Measurements from ENCODE around the gene PRLR.
A peak's percentile ranks its signal among the peaks of the same experiment; 100 is the strongest.

The PRLR gene

DNA sequence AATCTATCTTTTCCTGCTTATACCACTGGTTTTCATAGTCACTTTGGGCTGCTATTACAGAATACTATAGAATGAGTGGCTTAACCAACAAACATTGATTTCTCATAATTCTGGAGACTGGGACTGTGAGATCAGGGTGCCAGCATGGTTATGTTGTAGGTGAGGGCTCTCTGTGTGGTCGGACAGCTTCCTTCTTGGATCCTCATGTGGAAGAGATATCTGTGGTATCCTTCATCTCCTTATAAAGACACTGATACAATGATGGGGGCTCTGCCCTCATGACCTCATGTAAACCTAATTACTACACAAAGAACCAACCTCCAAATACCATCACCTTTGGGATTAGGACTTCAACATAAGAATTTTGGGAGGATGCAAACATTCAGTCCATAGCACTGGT is 13.9 kb upstream of the PRLR start:
- in situ Hi-C loops (cut with MboI; ENCODE audit: low sequenced_read_pairs): no loop called here
- no peak overlapping the region for H3K4me3 ChIP-seq
- peaks cover 24% of the 10 kb centered on the region for H3K4me1 ChIP-seq
- DNase-seq (ENCODE audit: low spot score in 2 of 2): no peak
- no peaks in the 10 kb centered on the region for H3K9me3 ChIP-seq
- H3K27me3 ChIP-seq (ENCODE audit: low read depth): no peaks in the 10 kb centered on the region
- no peaks in the 10 kb centered on the region for H3K36me3 ChIP-seq (replicated peaks)

DNA sequence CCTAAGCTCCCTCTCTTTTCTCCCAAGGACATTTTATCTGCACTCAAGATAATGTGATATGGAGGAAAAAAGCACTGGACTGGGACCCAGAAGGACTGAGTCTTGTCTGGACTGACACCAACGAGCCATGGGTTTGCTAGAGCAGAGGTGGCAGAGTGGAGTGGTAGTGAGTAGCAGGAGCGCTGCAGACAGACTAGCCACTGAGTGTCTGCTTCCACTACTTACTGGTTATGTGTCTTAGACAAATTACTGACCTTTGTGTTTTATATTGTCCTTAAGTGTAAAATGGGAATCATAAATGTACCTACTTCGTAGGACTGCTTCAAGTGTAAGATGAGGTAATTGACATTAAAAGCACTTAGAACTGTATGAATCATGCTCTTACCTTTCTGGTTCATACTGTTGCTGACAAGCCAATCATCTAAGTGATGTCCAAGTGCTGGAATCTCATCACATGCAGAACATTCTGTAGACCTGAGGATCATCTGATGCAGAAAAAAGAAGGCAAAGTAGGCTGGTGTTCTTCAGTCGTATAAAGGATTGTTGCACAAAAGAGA is 12.5 kb upstream of the PRLR start:
- no peaks in the 10 kb centered on the region for H3K36me3 ChIP-seq (replicated peaks)
- DNase-seq (ENCODE audit: low spot score in 2 of 2): no peak
- no peaks in the 10 kb centered on the region for H3K9me3 ChIP-seq
- H3K27me3 ChIP-seq (ENCODE audit: low read depth): no peaks in the 10 kb centered on the region
- in situ Hi-C loops (cut with MboI; ENCODE audit: low sequenced_read_pairs): no loop called here
- H3K4me1 ChIP-seq: peaks cover 21% of the 10 kb centered on the region
- no peak overlapping the region for H3K4me3 ChIP-seq

DNA sequence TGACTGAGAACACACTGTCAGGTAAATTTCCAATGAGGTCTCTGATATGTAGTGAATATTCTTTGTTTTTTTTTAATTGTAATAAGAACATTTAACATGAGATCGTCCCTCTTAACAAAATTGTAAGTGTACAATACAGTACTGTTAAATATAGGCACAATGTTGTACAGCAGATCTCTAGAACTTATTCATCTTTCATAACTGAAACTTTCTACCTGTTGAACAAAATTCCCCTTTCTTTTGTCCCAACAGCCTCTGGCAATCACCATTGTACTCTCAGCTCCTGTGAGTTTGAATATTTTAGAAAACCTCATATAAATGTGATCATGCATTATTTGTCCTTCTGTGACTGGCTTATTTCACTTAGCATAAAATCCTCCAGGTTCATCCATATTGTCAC is 10.6 kb upstream of the PRLR start:
- H3K9me3 ChIP-seq: no peaks in the 10 kb centered on the region
- in situ Hi-C loops (cut with MboI; ENCODE audit: low sequenced_read_pairs): no loop called here
- DNase-seq (ENCODE audit: low spot score in 2 of 2): no peak
- H3K36me3 ChIP-seq (replicated peaks): no peaks in the 10 kb centered on the region
- H3K27me3 ChIP-seq (ENCODE audit: low read depth): no peaks in the 10 kb centered on the region
- peaks cover 14% of the 10 kb centered on the region for H3K4me1 ChIP-seq
- H3K4me3 ChIP-seq: no peak overlapping the region

- in situ Hi-C loops (cut with MboI; ENCODE audit: low sequenced_read_pairs): no loop called here
- peak; percentile 72 to 92 for DNase-seq (ENCODE audit: low spot score in 2 of 2)
- Histone ChIP-seq H3K9me3 (no peaks in the 10 kb centered on the region), H3K27me3 (ENCODE audit: low read depth) (no peaks in the 10 kb centered on the region), H3K36me3 (replicated peaks) (no peaks in the 10 kb centered on the region), H3K4me1 (peaks cover 14% of the 10 kb centered on the region), H3K4me3 (no peak overlapping the region)
Measured at GRCh38 chr5:35239911-35240610, 9.8 kb upstream of the PRLR start.

DNA sequence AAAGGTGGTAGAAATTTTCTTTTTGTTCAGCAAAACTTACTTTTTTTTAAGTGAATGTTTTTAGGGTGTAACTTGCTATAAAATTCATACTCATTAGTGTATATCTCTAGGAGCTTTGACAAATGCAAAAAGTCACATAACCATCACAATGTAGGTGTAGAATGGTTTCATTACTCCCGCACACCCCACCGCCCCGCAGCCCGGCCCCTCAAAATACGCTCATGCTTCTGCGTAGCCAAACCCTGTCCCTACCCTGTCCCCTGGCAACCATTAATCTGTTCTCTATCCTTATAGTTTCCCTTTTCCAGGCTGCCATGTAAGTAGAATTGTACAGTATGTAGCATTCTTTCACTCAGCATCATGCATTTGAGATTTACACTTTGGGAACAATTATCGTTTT is 9.2 kb upstream of the PRLR start:
- in situ Hi-C loops (cut with MboI; ENCODE audit: low sequenced_read_pairs): no loop called here
- no peaks in the 10 kb centered on the region for H3K27me3 ChIP-seq (ENCODE audit: low read depth)
- H3K9me3 ChIP-seq: no peaks in the 10 kb centered on the region
- peak in 1 of 2 experiments; percentile 54 for DNase-seq (ENCODE audit: low spot score in 2 of 2)
- peaks cover 14% of the 10 kb centered on the region for H3K4me1 ChIP-seq
- no peaks in the 10 kb centered on the region for H3K36me3 ChIP-seq (replicated peaks)
- no peak overlapping the region for H3K4me3 ChIP-seq

- Histone ChIP-seq H3K4me1 (peaks cover 14% of the 10 kb centered on the region), H3K9me3 (no peaks in the 10 kb centered on the region), H3K36me3 (replicated peaks) (no peaks in the 10 kb centered on the region), H3K4me3 (no peak overlapping the region), H3K27me3 (ENCODE audit: low read depth) (no peaks in the 10 kb centered on the region)
- in situ Hi-C loops (cut with MboI; ENCODE audit: low sequenced_read_pairs): no loop called here
- no peak for DNase-seq (ENCODE audit: low spot score in 2 of 2)
Measured at GRCh38 chr5:35237580-35238376, 7.5 kb upstream of the PRLR start.

- Histone ChIP-seq H3K4me3 (no peak overlapping the region), H3K9me3 (no peaks in the 10 kb centered on the region), H3K4me1 (peaks cover 14% of the 10 kb centered on the region), H3K36me3 (replicated peaks) (no peaks in the 10 kb centered on the region), H3K27me3 (ENCODE audit: low read depth) (no peaks in the 10 kb centered on the region)
- no peak for DNase-seq (ENCODE audit: low spot score in 2 of 2)
- in situ Hi-C loops (cut with MboI; ENCODE audit: low sequenced_read_pairs): no loop called here
Measured at GRCh38 chr5:35236770-35237169, 6.5 kb upstream of the PRLR start.

- in situ Hi-C loops (cut with MboI; ENCODE audit: low sequenced_read_pairs): no loop called here
- DNase-seq (ENCODE audit: low spot score in 2 of 2): peak in 1 of 2 experiments; percentile 41
- H3K4me1 ChIP-seq: peaks cover 9% of the 10 kb centered on the region
- H3K36me3 ChIP-seq (replicated peaks): no peaks in the 10 kb centered on the region
- H3K27me3 ChIP-seq (ENCODE audit: low read depth): no peaks in the 10 kb centered on the region
- H3K9me3 ChIP-seq: no peaks in the 10 kb centered on the region
- no peak overlapping the region for H3K4me3 ChIP-seq
Measured at GRCh38 chr5:35233601-35234000, 3.3 kb upstream of the PRLR start.

- DNase-seq (ENCODE audit: low spot score in 2 of 2): no peak
- in situ Hi-C loops (cut with MboI; ENCODE audit: low sequenced_read_pairs): no loop called here
- H3K9me3 ChIP-seq: no peaks in the 10 kb centered on the region
- no peaks in the 10 kb centered on the region for H3K27me3 ChIP-seq (ENCODE audit: low read depth)
- H3K36me3 ChIP-seq (replicated peaks): no peaks in the 10 kb centered on the region
- no peak overlapping the region for H3K4me3 ChIP-seq
- H3K4me1 ChIP-seq: peaks cover 9% of the 10 kb centered on the region
Measured at GRCh38 chr5:35233121-35233520, 2.8 kb upstream of the PRLR start.

- Histone ChIP-seq H3K4me3 (no peak overlapping the region), H3K9me3 (no peaks in the 10 kb centered on the region), H3K4me1 (peaks cover 9% of the 10 kb centered on the region), H3K27me3 (ENCODE audit: low read depth) (no peaks in the 10 kb centered on the region), H3K36me3 (replicated peaks) (no peaks in the 10 kb centered on the region)
- in situ Hi-C loops (cut with MboI; ENCODE audit: low sequenced_read_pairs): no loop called here
- DNase-seq (ENCODE audit: low spot score in 2 of 2): no peak
Measured at GRCh38 chr5:35232124-35232523, 1.8 kb upstream of the PRLR start.

GRCh38 chr5:35229076-35230037 is 930 bp downstream of the PRLR start:
- Histone ChIP-seq H3K27me3 (ENCODE audit: low read depth) (no peaks in the 10 kb centered on the region), H3K9me3 (no peaks in the 10 kb centered on the region), H3K4me3 (peak overlapping the region; percentile 42), H3K4me1 (peaks cover 9% of the 10 kb centered on the region), H3K36me3 (replicated peaks) (no peaks in the 10 kb centered on the region)
- in situ Hi-C loops (cut with MboI; ENCODE audit: low sequenced_read_pairs): no loop called here
- peak; percentile 58 to 74 for DNase-seq (ENCODE audit: low spot score in 2 of 2)

DNA sequence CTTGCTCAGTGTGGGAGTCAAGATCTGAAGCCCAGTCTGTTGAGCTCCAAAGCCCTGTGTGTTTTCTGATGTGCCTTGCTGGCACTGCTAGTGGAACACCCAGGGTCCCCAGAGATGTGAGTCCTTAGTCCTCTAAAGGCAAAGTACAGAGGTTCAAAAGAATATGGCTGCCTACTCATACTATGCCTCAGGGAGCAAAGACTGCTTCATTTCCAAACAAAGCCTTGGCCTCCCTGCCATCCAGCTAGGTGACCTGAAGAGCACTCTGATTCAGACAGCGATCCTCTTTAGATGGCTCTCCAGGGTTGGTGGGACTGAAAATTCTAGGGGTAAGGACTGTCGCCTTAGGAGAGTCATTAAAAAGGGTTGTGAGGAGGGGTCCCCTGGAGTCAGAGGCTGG is 2.0 kb downstream of the PRLR start:
- DNase-seq (ENCODE audit: low spot score in 2 of 2): no peak
- Histone ChIP-seq H3K9me3 (no peaks in the 10 kb centered on the region), H3K36me3 (replicated peaks) (no peaks in the 10 kb centered on the region), H3K4me3 (no peak overlapping the region), H3K4me1 (peaks cover 9% of the 10 kb centered on the region), H3K27me3 (ENCODE audit: low read depth) (no peaks in the 10 kb centered on the region)
- in situ Hi-C loops (cut with MboI; ENCODE audit: low sequenced_read_pairs): no loop called here

DNA sequence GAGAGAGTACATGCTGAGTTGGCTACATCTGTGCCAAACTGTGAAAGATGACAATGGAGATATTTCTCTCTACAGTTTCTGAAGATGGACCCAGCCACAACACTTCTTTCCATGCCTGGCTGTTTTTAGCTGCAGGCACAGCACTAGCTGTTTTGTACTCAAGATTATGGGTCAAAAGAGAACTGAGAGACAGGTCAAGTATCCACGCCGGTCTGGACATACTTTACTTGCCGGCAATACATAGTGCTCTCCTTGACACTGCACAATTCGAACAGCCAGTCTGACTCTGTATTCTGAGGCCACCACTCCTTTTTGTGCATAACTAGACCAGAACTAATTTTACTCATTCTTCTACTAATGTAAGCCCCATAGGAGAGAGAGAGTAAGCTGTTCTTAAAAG is 2.6 kb downstream of the PRLR start:
- Histone ChIP-seq H3K27me3 (ENCODE audit: low read depth) (no peaks in the 10 kb centered on the region), H3K9me3 (no peaks in the 10 kb centered on the region), H3K36me3 (replicated peaks) (no peaks in the 10 kb centered on the region), H3K4me1 (peaks cover 9% of the 10 kb centered on the region), H3K4me3 (no peak overlapping the region)
- in situ Hi-C loops (cut with MboI; ENCODE audit: low sequenced_read_pairs): no loop called here
- no peak for DNase-seq (ENCODE audit: low spot score in 2 of 2)
